ENCODE results near the gene SULT1C3.

GRCh38 chr2:108253106-108253505 is 13.3 kb downstream of the SULT1C3 start:
- no peak for TF ChIP-seq EZH2 (IDR thresholded peaks at IDR 0.05)
- TF ChIP-seq POLR2AphosphoS5 (IDR thresholded peaks at IDR 0.05; ENCODE audit: borderline replicate concordance, low read depth, low read length) = no peak
